Uterus (tissue), 4 donors: Measurements from ENCODE around the gene GRAP. TPM values are rescaled to one million over a fixed set of nuclear protein-coding genes. Genes with fewer than 3 reads are reported as not detected.

Experiments
- DNase-seq, 2 donors: peaks; one replicate each; pipeline ENCODE4 v3.0.0-alpha.2; 2019 to 2020
- H3K27ac ChIP-seq, 2 donors: fragments of 200-600 bp; sonication (generic); 1 replicate in 1 of 2; 2 replicates in 1 of 2; pipeline ENCODE4 v1.5.1; 2016 to 2018
- H3K27me3 ChIP-seq, 2 donors: fragments of 200-600 bp; sonication (generic); one replicate each; pipeline ENCODE4 v1.5.1; 2018 to 2019; ENCODE audit warnings: control low read depth in 1 of 2
- H3K36me3 ChIP-seq, 2 donors: fragments of 200-600 bp; sonication (generic); one replicate each; pipeline ENCODE4 v1.5.1; 2019; ENCODE audit warnings: control low read depth in 1 of 2
- H3K4me1 ChIP-seq, 2 donors: fragments of 200-600 bp; sonication (generic); one replicate each; pipeline ENCODE4 v1.5.1; 2018 to 2019; ENCODE audit warnings: control low read depth in 1 of 2
- H3K4me3 ChIP-seq, 2 donors: fragments of 200-600 bp; sonication (generic); 1 replicate in 1 of 2; 2 replicates in 1 of 2; pipeline ENCODE4 v1.5.1; 2018 to 2019; ENCODE audit warnings: mild to moderate bottlenecking in 1 of 2
- H3K9me3 ChIP-seq, 2 donors: fragments of 200-600 bp; sonication (generic); one replicate each; pipeline ENCODE4 v1.5.1; 2019; ENCODE audit warnings: control low read depth in 1 of 2
- CTCF ChIP-seq, 4 experiments: fragments of 200-600 bp in 2 of 4; fragments of 450-650 bp in 2 of 4; sonication (generic) in 2 of 4; IDR thresholded peaks; one replicate each; pipeline ENCODE4 v1.5.1; 2016 to 2019; ENCODE audit warnings: antibody characterized with exemption in 4 of 4, mild to moderate bottlenecking in 2 of 4, moderate library complexity in 1 of 4
- POLR2A ChIP-seq, 2 donors: fragments of 450-650 bp; IDR thresholded peaks; one replicate each; pipeline ENCODE4 v1.6.1; 2016; ENCODE audit warnings: antibody characterized with exemption in 2 of 2, mild to moderate bottlenecking in 1 of 2, moderate library complexity in 1 of 2
- intact Hi-C: fragments of 100-400 bp; cut with DNase I; formaldehyde crosslinking; loops from one replicate; pipeline ENCODE4 v1.15.1; 2023; ENCODE audit warnings: low total_unique reads
- total RNA-seq, 4 donors: library from RNA; depleted of rRNA in 3 of 4; stranded (reverse); fragments of >200 nt in 3 of 4; gene quantifications; one replicate each; pipeline versions ENCODE4 v1.1.0 to v1.2.4, GENCODE V29; 2014 to 2023
- donor health status: DM: yes; HTN: yes; CAD: no.

Gene GRAP
- total RNA-seq, 4 donors from 2014 or later, result 8.3 to 21.2 (median 13.5) TPM

GRCh38 chr17:18978050-18978449 lies 68.7 kb downstream of the GRAP start:
- intact Hi-C loops, result no loop called here
- Histone ChIP-seq H3K36me3 (no peaks in the 10 kb centered on the region), H3K4me1 (no peaks in the 10 kb centered on the region), H3K9me3 (no peaks in the 10 kb centered on the region), H3K27me3 (no peaks in the 10 kb centered on the region), H3K4me3 (no peak overlapping the region), H3K27ac (no peak overlapping the region)
- TF ChIP-seq POLR2A (IDR thresholded peaks at IDR 0.05) (no peak), CTCF (IDR thresholded peaks at IDR 0.05) (no peak)
- DNase-seq, result no peak

GRCh38 chr17:18977646-18978045 lies 69.1 kb downstream of the GRAP start:
- no peaks in the 10 kb centered on the region for H3K36me3 ChIP-seq
- H3K9me3 ChIP-seq, result no peaks in the 10 kb centered on the region
- no peak for DNase-seq
- no peaks in the 10 kb centered on the region for H3K4me1 ChIP-seq
- H3K27ac ChIP-seq, result no peak overlapping the region
- TF ChIP-seq POLR2A (IDR thresholded peaks at IDR 0.05) (no peak), CTCF (IDR thresholded peaks at IDR 0.05) (no peak)
- no peaks in the 10 kb centered on the region for H3K27me3 ChIP-seq
- no peak overlapping the region for H3K4me3 ChIP-seq
- intact Hi-C loops, result no loop called here

- no peak for DNase-seq
- intact Hi-C loops, result no loop called here
- Histone ChIP-seq H3K4me3 (no peak overlapping the region), H3K27me3 (no peaks in the 10 kb centered on the region), H3K36me3 (no peaks in the 10 kb centered on the region), H3K4me1 (no peaks in the 10 kb centered on the region), H3K9me3 (no peaks in the 10 kb centered on the region), H3K27ac (no peak overlapping the region)
- TF ChIP-seq CTCF (IDR thresholded peaks at IDR 0.05) (no peak), POLR2A (IDR thresholded peaks at IDR 0.05) (no peak)
Measured at GRCh38 chr17:18977021-18977420, 69.7 kb downstream of the GRAP start.

- intact Hi-C loops, result no loop called here
- H3K36me3 ChIP-seq, result no peaks in the 10 kb centered on the region
- DNase-seq, result no peak
- TF ChIP-seq CTCF (IDR thresholded peaks at IDR 0.05) (no peak), POLR2A (IDR thresholded peaks at IDR 0.05) (no peak)
- no peak overlapping the region for H3K27ac ChIP-seq
- H3K4me3 ChIP-seq, result no peak overlapping the region
- no peaks in the 10 kb centered on the region for H3K4me1 ChIP-seq
- H3K27me3 ChIP-seq, result no peaks in the 10 kb centered on the region
- H3K9me3 ChIP-seq, result no peaks in the 10 kb centered on the region
Measured at GRCh38 chr17:18976201-18976600, 70.6 kb downstream of the GRAP start.

GRCh38 chr17:18975597-18975996 lies 71.2 kb downstream of the GRAP start:
- no peaks in the 10 kb centered on the region for H3K36me3 ChIP-seq
- no peak for DNase-seq
- intact Hi-C loops, result no loop called here
- H3K9me3 ChIP-seq, result no peaks in the 10 kb centered on the region
- H3K27me3 ChIP-seq, result no peaks in the 10 kb centered on the region
- H3K27ac ChIP-seq, result no peak overlapping the region
- H3K4me3 ChIP-seq, result no peak overlapping the region
- TF ChIP-seq CTCF (IDR thresholded peaks at IDR 0.05) (no peak), POLR2A (IDR thresholded peaks at IDR 0.05) (no peak)
- no peaks in the 10 kb centered on the region for H3K4me1 ChIP-seq
